Astrocyte of the cerebellum (primary cell): ENCODE results near the gene CCNB2.

ENCODE experiments used
- DNase-seq: peaks from one replicate; pipeline ENCODE4 v3.0.0-alpha.2; 2011; ENCODE audit warnings: low read depth
- H3K4me3 ChIP-seq: 2 replicates; pipeline ENCODE4 v1.5.1; 2011; ENCODE audit warnings: mild to moderate bottlenecking, low read depth, low read length, moderate library complexity
- in situ Hi-C: cut with HindIII; loops from 2 replicates; pipeline ENCODE4 v1.10.0; 2017; ENCODE audit warnings: low sequenced_read_pairs
- TF ChIP-seq, protein P1 (sequence below): IDR thresholded peaks from 2 replicates; pipeline ENCODE4 v1.5.1; 2012; ENCODE audit warnings: low read length, low read depth, moderate library complexity, mild to moderate bottlenecking; ENCODE audit errors: missing control alignments

CCNB2 gene

DNA sequence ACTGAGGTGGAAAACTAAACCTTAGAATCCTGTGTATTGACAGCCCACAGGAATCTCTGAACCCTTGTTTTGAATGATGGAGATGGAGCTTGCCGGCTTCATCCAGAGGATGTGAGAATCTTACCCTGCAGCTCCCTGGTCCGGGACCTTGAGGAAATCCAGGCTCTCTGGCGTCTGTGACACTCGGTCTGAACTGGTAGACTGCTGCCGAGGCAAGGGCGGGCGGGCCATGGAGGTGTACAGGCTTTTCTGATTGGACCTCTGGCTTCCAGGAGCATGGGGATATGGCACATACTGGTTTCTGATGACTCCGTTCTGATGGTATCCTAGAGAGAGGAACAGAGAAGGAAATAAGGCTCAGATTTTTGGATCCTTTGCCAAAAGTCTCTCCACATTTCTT lies 48.5 kb downstream of the CCNB2 start:
- DNase-seq = no peak
- TF ChIP-seq, protein P1, sequence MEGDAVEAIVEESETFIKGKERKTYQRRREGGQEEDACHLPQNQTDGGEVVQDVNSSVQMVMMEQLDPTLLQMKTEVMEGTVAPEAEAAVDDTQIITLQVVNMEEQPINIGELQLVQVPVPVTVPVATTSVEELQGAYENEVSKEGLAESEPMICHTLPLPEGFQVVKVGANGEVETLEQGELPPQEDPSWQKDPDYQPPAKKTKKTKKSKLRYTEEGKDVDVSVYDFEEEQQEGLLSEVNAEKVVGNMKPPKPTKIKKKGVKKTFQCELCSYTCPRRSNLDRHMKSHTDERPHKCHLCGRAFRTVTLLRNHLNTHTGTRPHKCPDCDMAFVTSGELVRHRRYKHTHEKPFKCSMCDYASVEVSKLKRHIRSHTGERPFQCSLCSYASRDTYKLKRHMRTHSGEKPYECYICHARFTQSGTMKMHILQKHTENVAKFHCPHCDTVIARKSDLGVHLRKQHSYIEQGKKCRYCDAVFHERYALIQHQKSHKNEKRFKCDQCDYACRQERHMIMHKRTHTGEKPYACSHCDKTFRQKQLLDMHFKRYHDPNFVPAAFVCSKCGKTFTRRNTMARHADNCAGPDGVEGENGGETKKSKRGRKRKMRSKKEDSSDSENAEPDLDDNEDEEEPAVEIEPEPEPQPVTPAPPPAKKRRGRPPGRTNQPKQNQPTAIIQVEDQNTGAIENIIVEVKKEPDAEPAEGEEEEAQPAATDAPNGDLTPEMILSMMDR = no peak
- H3K4me3 ChIP-seq = no peak overlapping the region
- in situ Hi-C loops = no loop called here

DNA sequence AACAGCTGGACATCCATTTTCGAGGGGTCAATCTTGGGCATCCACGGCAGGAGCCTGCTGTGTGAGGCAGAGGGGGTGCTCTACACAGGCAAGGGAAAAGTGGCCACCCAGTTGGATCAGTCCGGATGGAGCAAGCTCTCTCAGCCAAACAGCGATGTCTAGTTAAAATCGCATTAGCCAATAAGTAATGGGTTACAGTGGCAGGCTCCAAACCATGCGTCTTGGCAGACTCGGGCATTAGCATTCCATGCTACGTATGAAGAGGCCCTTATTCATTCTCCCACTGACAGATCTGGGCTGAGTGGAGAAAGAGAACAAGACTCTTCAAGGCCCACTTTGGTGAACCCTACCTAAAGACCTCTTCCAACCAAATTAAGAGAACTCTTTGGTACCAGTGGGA lies 49.3 kb downstream of the CCNB2 start:
- TF ChIP-seq, protein P1 = no peak
- DNase-seq = no peak
- in situ Hi-C loops = no loop called here
- H3K4me3 ChIP-seq = no peak overlapping the region

DNA sequence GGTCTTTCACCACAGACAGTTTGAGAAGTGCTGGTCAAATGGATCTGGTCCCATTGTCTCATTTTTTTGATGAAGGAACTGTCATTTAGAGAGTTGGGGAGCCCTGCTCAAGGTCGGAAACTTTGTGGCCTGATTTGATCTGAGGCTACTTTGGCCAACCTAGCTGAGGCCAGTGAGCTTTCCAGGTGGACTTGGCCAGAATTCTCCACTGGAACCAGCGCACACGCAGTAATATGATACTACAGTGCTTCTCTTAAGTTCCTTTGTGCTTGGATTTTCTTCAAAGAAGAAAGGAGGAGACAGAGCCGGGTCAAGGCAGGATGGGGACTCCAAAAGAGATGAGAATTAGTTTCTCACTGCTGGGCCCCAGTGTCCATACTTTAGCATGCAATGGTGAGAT lies 50.5 kb downstream of the CCNB2 start:
- DNase-seq = no peak
- TF ChIP-seq, protein P1 = no peak
- H3K4me3 ChIP-seq = no peak overlapping the region
- in situ Hi-C loops = no loop called here

DNA sequence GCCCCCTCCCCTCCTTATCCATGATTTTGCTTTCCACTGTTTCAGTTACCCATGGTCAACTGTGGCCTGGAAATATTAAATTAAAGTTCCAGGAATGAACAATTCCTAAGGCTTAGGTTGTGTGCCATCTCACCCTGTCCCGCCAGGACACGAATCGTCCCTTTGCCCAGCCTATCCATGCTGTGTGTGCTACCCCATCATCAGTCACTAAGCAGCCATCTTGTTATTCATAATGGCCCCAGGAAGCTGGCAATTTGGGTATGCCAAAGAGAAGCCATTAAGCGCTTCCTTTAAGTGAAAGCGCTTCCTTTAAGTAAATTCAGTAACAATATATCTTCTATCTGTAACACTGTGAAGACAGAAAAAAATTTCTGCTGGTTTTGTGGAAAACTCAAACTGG lies 52.5 kb downstream of the CCNB2 start:
- no peak for DNase-seq
- H3K4me3 ChIP-seq = no peak overlapping the region
- in situ Hi-C loops = no loop called here
- TF ChIP-seq, protein P1 = no peak

DNA sequence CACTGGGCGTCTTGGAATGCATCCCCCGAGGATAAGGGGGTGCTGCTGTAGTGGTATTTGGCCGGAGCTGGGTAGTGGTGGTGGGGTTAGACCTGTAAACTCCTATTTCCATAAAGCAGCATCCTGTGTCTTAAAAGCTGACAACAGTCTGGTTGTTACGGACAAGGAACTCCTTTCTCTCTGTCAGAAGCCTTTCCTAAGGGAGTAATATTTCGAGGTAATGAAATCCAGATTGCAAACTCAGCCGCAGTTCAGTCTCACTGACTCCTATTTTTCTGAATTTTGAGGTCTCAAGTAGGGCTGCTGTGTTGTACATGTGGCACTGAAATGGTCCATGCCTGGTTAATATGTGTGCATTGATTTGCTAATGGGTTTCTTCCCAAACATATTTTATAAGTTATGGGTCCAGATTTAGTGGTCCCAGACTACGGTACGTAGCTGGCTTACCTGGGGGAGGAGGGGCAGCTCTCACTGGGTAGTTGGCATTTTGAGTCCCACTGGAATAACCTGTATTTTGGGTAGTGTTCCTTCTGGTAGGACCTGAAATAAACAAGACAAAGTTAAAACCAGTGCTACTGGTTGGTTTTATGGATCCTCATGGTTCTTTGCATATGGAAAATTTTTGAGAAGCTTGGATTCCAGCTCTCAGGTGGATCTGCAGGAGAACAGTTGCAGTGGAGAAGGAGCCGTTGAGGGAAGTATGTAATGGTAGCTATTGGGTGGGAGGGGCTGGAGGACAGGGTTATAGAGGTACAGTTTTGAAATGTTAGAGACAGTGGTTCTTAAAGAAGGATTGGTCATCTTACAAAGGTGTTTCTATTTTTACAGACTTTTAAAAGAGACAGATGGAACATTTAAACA lies 53.1 kb downstream of the CCNB2 start:
- in situ Hi-C loops = no loop called here
- no peak overlapping the region for H3K4me3 ChIP-seq
- TF ChIP-seq, protein P1 = no peak
- no peak for DNase-seq

DNA sequence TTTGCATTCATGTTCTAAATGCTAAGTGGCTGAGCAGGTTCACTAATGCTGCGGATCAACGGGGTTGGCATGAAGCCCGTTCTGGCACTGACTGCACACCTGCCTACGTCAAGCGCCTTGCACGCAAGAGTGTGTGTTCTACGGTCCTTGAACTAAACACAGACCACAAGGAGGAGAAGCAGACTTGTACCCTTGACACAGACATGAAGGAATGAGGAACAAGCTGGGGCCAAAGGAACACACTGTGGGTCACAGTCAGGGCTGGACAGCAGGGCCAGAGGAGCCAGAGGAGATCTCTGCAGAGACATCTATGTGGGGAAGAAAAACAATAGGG lies 53.7 kb downstream of the CCNB2 start:
- H3K4me3 ChIP-seq = no peak overlapping the region
- no peak for DNase-seq
- TF ChIP-seq, protein P1 = no peak
- in situ Hi-C loops = no loop called here
